NT2/D1 (cell line): ENCODE measurements around the gene REXO1.

Source experiments
- YY1 ChIP-seq: IDR thresholded peaks from 2 replicates; pipeline ENCODE4 v1.6.1; 2011; ENCODE audit not compliant: insufficient read length, insufficient read depth
- ZNF274 ChIP-seq: IDR thresholded peaks from 2 replicates; pipeline ENCODE4 v1.6.1; 2011; ENCODE audit warnings: mild to moderate bottlenecking, low read depth, low read length

DNA sequence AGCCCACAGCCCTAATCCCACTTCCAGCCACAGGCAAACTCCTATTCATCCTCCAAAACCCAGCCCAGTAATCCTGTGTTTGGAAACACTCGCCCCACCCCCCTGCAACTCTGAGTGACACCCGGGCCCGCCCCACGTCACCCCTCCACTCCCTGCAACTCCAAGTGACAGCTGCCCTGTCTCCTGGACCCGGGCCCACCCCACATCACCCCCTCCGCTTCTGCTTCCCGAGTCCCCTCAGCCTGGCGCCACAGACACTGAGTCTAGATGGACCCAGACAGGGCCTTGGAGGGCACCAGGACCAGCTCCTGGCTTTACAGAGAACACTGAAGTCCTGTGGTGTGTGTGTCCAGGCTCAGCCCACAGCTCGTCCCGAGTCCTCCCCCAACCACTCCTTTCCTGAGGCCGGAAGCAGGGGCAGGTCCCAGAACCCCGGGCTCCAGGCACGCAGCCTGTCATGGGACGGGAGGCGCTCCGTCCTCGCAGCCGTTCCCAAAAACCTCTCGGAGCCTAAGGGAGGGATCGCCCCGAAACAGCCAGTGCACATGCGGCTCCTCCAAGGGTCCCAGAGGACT lies 7.7 kb downstream of the REXO1 start:
- no peak for TF ChIP-seq YY1
- no peak for TF ChIP-seq ZNF274
